HepG2 (cell line): ENCODE measurements around the gene HLA-B. TPM values are rescaled to one million over a fixed set of nuclear protein-coding genes. Genes with fewer than 3 reads are reported as not detected.

Source experiments
- BRCA1 ChIP-seq: sonication (generic); formaldehyde crosslinking; IDR thresholded peaks from 2 replicates; pipeline ENCODE4 v1.4.0; 2020; ENCODE audit warnings: missing genetic modification reagents
- BRF2 ChIP-seq: sonication (generic); formaldehyde crosslinking; IDR thresholded peaks from 2 replicates; pipeline ENCODE4 v1.8.1; 2022; ENCODE audit warnings: mild to moderate bottlenecking, missing genetic modification reagents
- CBX1 ChIP-seq: IDR thresholded peaks from one replicate; pipeline ENCODE4 v1.6.1; 2016; ENCODE audit warnings: antibody characterized with exemption, low read depth
- ELF3 ChIP-seq: IDR thresholded peaks from 2 replicates; pipeline ENCODE4 v1.6.1; 2016; ENCODE audit warnings: missing genetic modification reagents, missing compliant biosample characterization
- GATAD2A ChIP-seq: IDR thresholded peaks from 2 replicates; pipeline ENCODE4 v1.6.1; 2016
- HDAC2 ChIP-seq: sonication (generic); formaldehyde crosslinking; IDR thresholded peaks from 2 replicates; pipeline ENCODE4 v1.4.0; 2020; ENCODE audit warnings: missing genetic modification reagents
- HES4 ChIP-seq: sonication (generic); formaldehyde crosslinking; IDR thresholded peaks from 2 replicates; pipeline ENCODE4 v1.9.0; 2021; ENCODE audit warnings: mild to moderate bottlenecking, missing genetic modification reagents, borderline replicate concordance
- HOXA3 ChIP-seq: sonication (generic); formaldehyde crosslinking; IDR thresholded peaks from 2 replicates; pipeline ENCODE4 v1.5.0; 2020; ENCODE audit warnings: missing genetic modification reagents
- IKZF4 ChIP-seq: sonication (generic); formaldehyde crosslinking; IDR thresholded peaks from 2 replicates; pipeline ENCODE4 v1.5.1; 2020; ENCODE audit warnings: borderline replicate concordance, mild to moderate bottlenecking, low read depth, missing genetic modification reagents; ENCODE audit errors: not compliant biosample characterization
- KLF12 ChIP-seq: sonication (generic); formaldehyde crosslinking; IDR thresholded peaks from 2 replicates; pipeline ENCODE4 v1.4.0; 2020; ENCODE audit warnings: missing genetic modification reagents, borderline replicate concordance
- MEF2D ChIP-seq: sonication (generic); formaldehyde crosslinking; IDR thresholded peaks from 2 replicates; pipeline ENCODE4 v1.5.1; 2020; ENCODE audit warnings: mild to moderate bottlenecking, missing genetic modification reagents
- MXD1 ChIP-seq: sonication (generic); formaldehyde crosslinking; IDR thresholded peaks from 2 replicates; pipeline ENCODE4 v1.4.0; 2020; ENCODE audit warnings: mild to moderate bottlenecking, missing genetic modification reagents
- MYPOP ChIP-seq: sonication (generic); formaldehyde crosslinking; IDR thresholded peaks from 2 replicates; pipeline ENCODE4 v1.8.1; 2023; ENCODE audit warnings: mild to moderate bottlenecking, moderate library complexity, missing genetic modification reagents
- PATZ1 ChIP-seq: sonication (generic); formaldehyde crosslinking; IDR thresholded peaks from 2 replicates; pipeline ENCODE4 v1.4.0; 2020; ENCODE audit warnings: missing genetic modification reagents
- REPIN1 ChIP-seq: sonication (generic); formaldehyde crosslinking; IDR thresholded peaks from 2 replicates; pipeline ENCODE4 v1.8.0; 2022; ENCODE audit warnings: missing genetic modification reagents, low read depth, mild to moderate bottlenecking, borderline replicate concordance
- RFXAP ChIP-seq: sonication (generic); formaldehyde crosslinking; IDR thresholded peaks from 2 replicates; pipeline ENCODE4 v1.4.0; 2020; ENCODE audit warnings: missing genetic modification reagents, borderline replicate concordance
- SIN3A ChIP-seq: IDR thresholded peaks from 2 replicates; pipeline ENCODE4 v1.6.1; 2011; ENCODE audit warnings: low read depth, mild to moderate bottlenecking, control low read depth, low read length, borderline replicate concordance
- STAG1 ChIP-seq: sonication (generic); formaldehyde crosslinking; IDR thresholded peaks from 2 replicates; pipeline ENCODE4 v1.4.0; 2020; ENCODE audit warnings: missing genetic modification reagents
- TAF15 ChIP-seq: fragments of 200-400 bp; formaldehyde crosslinking; IDR thresholded peaks from one replicate; pipeline ENCODE4 v1.6.1; 2018; ENCODE audit warnings: mild to moderate bottlenecking, low read depth, low read length; ENCODE audit not compliant: poor library complexity, severe bottlenecking
- YEATS4 ChIP-seq: sonication (generic); formaldehyde crosslinking; IDR thresholded peaks from 2 replicates; pipeline ENCODE4 v1.4.0; 2020; ENCODE audit warnings: missing genetic modification reagents, borderline replicate concordance
- YY1 ChIP-seq: IDR thresholded peaks from 2 replicates; pipeline ENCODE4 v1.6.1; 2011; ENCODE audit warnings: low read length, low read depth, moderate library complexity, mild to moderate bottlenecking; ENCODE audit not compliant: insufficient read depth, insufficient replicate concordance
- ZNF33B ChIP-seq: sonication (generic); formaldehyde crosslinking; IDR thresholded peaks from 2 replicates; pipeline ENCODE4 v1.5.1; 2020; ENCODE audit warnings: mild to moderate bottlenecking, missing genetic modification reagents
- ZNF607 ChIP-seq: sonication (generic); formaldehyde crosslinking; IDR thresholded peaks from 2 replicates; pipeline ENCODE4 v1.5.1; 2020; ENCODE audit warnings: missing genetic modification reagents, mild to moderate bottlenecking, borderline replicate concordance
- ZNF772 ChIP-seq: sonication (generic); formaldehyde crosslinking; IDR thresholded peaks from 2 replicates; pipeline ENCODE4 v1.5.0; 2020; ENCODE audit warnings: mild to moderate bottlenecking, missing genetic modification reagents
- ZSCAN30 ChIP-seq: sonication (generic); formaldehyde crosslinking; IDR thresholded peaks from 2 replicates; pipeline ENCODE4 v1.5.0; 2020; ENCODE audit warnings: mild to moderate bottlenecking, missing genetic modification reagents
- polyA plus RNA-seq, 8 experiments: library from polyadenylated mRNA; depleted of rRNA in 3 of 8; stranded (reverse) in 7 of 8; unstranded in 1 of 8; fragments of >200 nt; fragmentation: Illumina TruSeq in 4 of 8; extraction: Trizol in 4 of 8; gene quantifications; 2 replicates each; pipeline versions ENCODE4 v1.2.1 to v1.2.3, GENCODE V29; 2011 to 2016; ENCODE audit warnings: low read depth in 4 of 8, missing spikeins in 1 of 8, mixed read lengths in 1 of 8; ENCODE audit not compliant: insufficient read depth in 1 of 8
- total RNA-seq, 5 experiments: library from RNA; depleted of rRNA; stranded (reverse); fragments of >200 nt; fragmentation: Illumina TruSeq; extraction: Trizol; gene quantifications; 2 replicates each; pipeline ENCODE4 v1.2.3, GENCODE V29; 2016; ENCODE audit warnings: low read depth in 1 of 5

The HLA-B gene
- total and polyA plus RNA-seq, 2 of the 13 experiments (the other 11 are each of a cell fraction or from before 2014, with no cell fraction given), result 35.3 to 88.9 TPM

GRCh38 chr6:31400467-31401289 lies 43.7 kb upstream of the HLA-B start (continued):
- TF ChIP-seq TAF15 (no peak), KLF12 (peak; percentile 86; the same call in 1 of the 2 replicates), BRF2 (CRISPR knock-in tag) (no peak), HES4 (CRISPR knock-in tag) (peak; percentile 30; the same call in 1 of the 2 replicates), ZNF772 (CRISPR knock-in tag) (no peak), ZNF607 (CRISPR knock-in tag) (0 out of 2 replicates have a peak, but pooled peaks have one; percentile 6), HOXA3 (CRISPR knock-in tag) (peak; percentile 47), STAG1 (no peak), YEATS4 (CRISPR knock-in tag) (peak; percentile 65), MYPOP (CRISPR knock-in tag) (peak; percentile 74; the same call in 1 of the 2 replicates), IKZF4 (CRISPR knock-in tag) (no peak), ZNF33B (peak; percentile 21; the same call in 1 of the 2 replicates), ZSCAN30 (0 out of 2 replicates have a peak, but pooled peaks have one; percentile 34), SIN3A (peak; percentile 69; the same call in 1 of the 2 replicates), RFXAP (CRISPR knock-in tag) (0 out of 2 replicates have a peak, but pooled peaks have one; percentile 15), MXD1 (0 out of 2 replicates have a peak, but pooled peaks have one; percentile 25), GATAD2A (CRISPR knock-in tag) (peak; percentile 10; the same call in 1 of the 2 replicates), REPIN1 (CRISPR knock-in tag) (0 out of 2 replicates have a peak, but pooled peaks have one; percentile 25), HDAC2 (CRISPR knock-in tag) (no peak), YY1 (peak; percentile 77), BRCA1 (CRISPR knock-in tag) (peak; percentile 80; the same call in 1 of the 2 replicates), PATZ1 (CRISPR knock-in tag) (0 out of 2 replicates have a peak, but pooled peaks have one; percentile 16), MEF2D (CRISPR knock-in tag) (no peak), ELF3 (CRISPR knock-in tag) (peak; percentile 9; the same call in 1 of the 2 replicates), CBX1 (peak; percentile 15)
